Activated naive CD8-positive, alpha-beta T cell (primary cell): ENCODE results near the gene PPIB.
A peak's percentile ranks its signal among the peaks of the same experiment; 100 is the strongest.

ENCODE experiments used
- H3K27ac Mint-ChIP-seq: one replicate; pipeline ENCODE4 v1.8.0; 2021; ENCODE audit warnings: mixed read lengths
- H3K27me3 Mint-ChIP-seq: one replicate; pipeline ENCODE4 v1.8.0; 2021; ENCODE audit warnings: mixed read lengths
- H3K36me3 Mint-ChIP-seq: one replicate; pipeline ENCODE4 v1.8.0; 2021; ENCODE audit warnings: mixed read lengths
- H3K4me1 Mint-ChIP-seq: one replicate; pipeline ENCODE4 v1.8.0; 2021; ENCODE audit warnings: low read depth, mixed read lengths
- H3K4me3 Mint-ChIP-seq: one replicate; pipeline ENCODE4 v1.8.0; 2021; ENCODE audit warnings: mild to moderate bottlenecking, mixed read lengths
- H3K9me3 Mint-ChIP-seq: one replicate; pipeline ENCODE4 v1.8.0; 2021; ENCODE audit warnings: low read depth, mixed read lengths

Gene PPIB

GRCh38 chr15:64162869-64163658 is at the start of gene PPIB:
TSS of gene PPIB (minus strand) at chr15:64163022. CDS start at chr15:64162986, 36 bp downstream.
- H3K9me3 Mint-ChIP-seq = no peaks in the 10 kb centered on the region
- H3K4me3 Mint-ChIP-seq = peak within 1 kb of the TSS; percentile 91
- H3K4me1 Mint-ChIP-seq = peaks cover 46% of the 10 kb centered on the region
- peak within 1 kb of the TSS; percentile 92 for H3K27ac Mint-ChIP-seq
- H3K27me3 Mint-ChIP-seq = no peaks in the 10 kb centered on the region
- peaks cover 14% of the 10 kb centered on the region for H3K36me3 Mint-ChIP-seq

- no peaks in the 10 kb centered on the region for H3K27me3 Mint-ChIP-seq
- no peak overlapping the region for H3K4me3 Mint-ChIP-seq
- H3K27ac Mint-ChIP-seq = no peak overlapping the region
- H3K36me3 Mint-ChIP-seq = peaks cover 6% of the 10 kb centered on the region
- H3K9me3 Mint-ChIP-seq = no peaks in the 10 kb centered on the region
- peaks cover 3% of the 10 kb centered on the region for H3K4me1 Mint-ChIP-seq
Measured at GRCh38 chr15:64211696-64212095, 48.9 kb upstream of the PPIB start.

GRCh38 chr15:64210371-64210770 is 47.5 kb upstream of the PPIB start:
- Mint-ChIP-seq H3K27me3 (no peaks in the 10 kb centered on the region), H3K4me3 (no peak overlapping the region), H3K9me3 (no peaks in the 10 kb centered on the region), H3K36me3 (peaks cover 6% of the 10 kb centered on the region), H3K4me1 (peaks cover 3% of the 10 kb centered on the region), H3K27ac (no peak overlapping the region)

DNA sequence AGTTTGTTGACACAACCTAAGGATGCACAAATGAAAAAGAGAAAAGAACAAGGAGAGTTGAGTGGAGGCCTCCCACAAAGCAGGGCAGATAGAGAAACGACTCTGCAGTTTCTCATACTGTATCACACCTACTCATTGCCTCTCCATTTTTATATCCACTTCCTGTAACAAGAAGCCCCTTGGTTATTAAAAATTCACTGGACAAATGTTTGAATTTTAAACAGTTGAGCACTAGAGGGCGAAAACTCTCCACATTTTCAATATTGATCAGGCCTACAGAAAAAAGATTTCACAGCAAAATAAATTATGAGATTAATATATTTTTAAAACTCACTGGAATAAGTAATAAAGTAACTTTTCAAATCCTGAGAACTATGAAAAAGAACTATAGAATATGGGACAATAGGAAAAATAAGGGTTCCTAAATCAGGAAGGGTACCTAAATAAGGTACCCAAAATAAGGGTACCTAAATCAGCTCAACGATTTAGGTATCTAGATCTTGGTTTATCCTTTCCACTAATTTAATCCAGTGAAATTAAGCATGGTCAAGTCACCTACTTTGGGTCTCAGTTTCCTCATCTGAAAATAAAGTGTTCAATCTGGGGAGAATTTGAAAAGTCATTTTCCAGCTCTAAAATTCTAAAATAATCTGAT is 47.0 kb upstream of the PPIB start:
- Mint-ChIP-seq H3K36me3 (peaks cover 6% of the 10 kb centered on the region), H3K4me1 (peaks cover 3% of the 10 kb centered on the region), H3K27ac (no peak overlapping the region), H3K27me3 (no peaks in the 10 kb centered on the region), H3K9me3 (no peaks in the 10 kb centered on the region), H3K4me3 (no peak overlapping the region)

- Mint-ChIP-seq H3K36me3 (no peaks in the 10 kb centered on the region), H3K27me3 (no peaks in the 10 kb centered on the region), H3K9me3 (no peaks in the 10 kb centered on the region), H3K4me1 (peaks cover 3% of the 10 kb centered on the region), H3K27ac (no peak overlapping the region), H3K4me3 (no peak overlapping the region)
Measured at GRCh38 chr15:64205202-64205601, 42.4 kb upstream of the PPIB start.

DNA sequence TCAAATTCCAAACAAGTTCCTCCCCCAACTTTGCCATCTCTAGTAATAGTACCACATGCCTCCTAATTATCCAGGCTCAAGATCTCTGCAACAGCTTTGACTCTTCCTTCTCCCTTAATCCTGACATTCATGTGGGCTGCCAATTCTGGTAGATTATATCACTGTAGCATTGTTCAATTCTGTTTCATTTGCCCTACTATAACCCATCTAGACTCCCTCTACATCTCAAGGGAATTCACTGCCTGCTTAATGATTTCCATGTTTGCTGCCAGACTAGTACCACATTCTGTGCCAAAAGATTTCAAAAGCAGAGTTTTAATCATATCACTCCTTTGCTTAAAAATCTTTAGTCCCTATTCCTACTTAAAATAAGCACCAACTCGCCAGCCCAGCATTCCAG is 34.6 kb upstream of the PPIB start:
- Mint-ChIP-seq H3K9me3 (no peaks in the 10 kb centered on the region), H3K36me3 (peaks cover 8% of the 10 kb centered on the region), H3K27ac (no peak overlapping the region)

DNA sequence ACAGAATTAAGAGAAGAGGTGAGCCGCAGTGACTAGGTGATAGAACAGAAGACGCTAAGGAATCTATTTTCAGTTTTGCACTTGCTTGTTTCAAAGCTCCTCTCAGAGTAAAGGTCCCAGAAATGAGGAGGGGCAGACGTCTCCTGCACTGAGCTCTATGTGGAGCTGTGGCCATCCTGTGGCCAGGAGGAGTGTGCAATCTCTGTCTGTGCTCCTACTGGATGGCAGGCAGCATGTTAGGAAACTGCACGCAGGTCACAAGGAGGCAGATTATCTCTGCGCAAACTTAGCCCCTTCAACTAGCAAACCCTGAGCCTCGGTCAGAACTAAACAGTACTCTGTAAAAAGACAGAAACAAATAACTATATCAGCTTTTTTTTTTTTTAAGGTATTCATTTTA is 31.1 kb upstream of the PPIB start:
- Mint-ChIP-seq H3K4me3 (no peak overlapping the region), H3K36me3 (peaks cover 8% of the 10 kb centered on the region), H3K4me1 (no peaks in the 10 kb centered on the region), H3K27ac (no peak overlapping the region), H3K27me3 (no peaks in the 10 kb centered on the region), H3K9me3 (no peaks in the 10 kb centered on the region)

More for the DNA sequence above, 34.6 kb upstream of the PPIB start:
- H3K27me3 Mint-ChIP-seq = no peaks in the 10 kb centered on the region
- no peaks in the 10 kb centered on the region for H3K4me1 Mint-ChIP-seq
- no peak overlapping the region for H3K4me3 Mint-ChIP-seq

GRCh38 chr15:64191971-64192830 is 29.4 kb upstream of the PPIB start:
- Mint-ChIP-seq H3K27me3 (no peaks in the 10 kb centered on the region), H3K4me3 (no peak overlapping the region), H3K4me1 (peaks cover 2% of the 10 kb centered on the region), H3K9me3 (no peaks in the 10 kb centered on the region), H3K27ac (no peak overlapping the region), H3K36me3 (peaks cover 8% of the 10 kb centered on the region)

DNA sequence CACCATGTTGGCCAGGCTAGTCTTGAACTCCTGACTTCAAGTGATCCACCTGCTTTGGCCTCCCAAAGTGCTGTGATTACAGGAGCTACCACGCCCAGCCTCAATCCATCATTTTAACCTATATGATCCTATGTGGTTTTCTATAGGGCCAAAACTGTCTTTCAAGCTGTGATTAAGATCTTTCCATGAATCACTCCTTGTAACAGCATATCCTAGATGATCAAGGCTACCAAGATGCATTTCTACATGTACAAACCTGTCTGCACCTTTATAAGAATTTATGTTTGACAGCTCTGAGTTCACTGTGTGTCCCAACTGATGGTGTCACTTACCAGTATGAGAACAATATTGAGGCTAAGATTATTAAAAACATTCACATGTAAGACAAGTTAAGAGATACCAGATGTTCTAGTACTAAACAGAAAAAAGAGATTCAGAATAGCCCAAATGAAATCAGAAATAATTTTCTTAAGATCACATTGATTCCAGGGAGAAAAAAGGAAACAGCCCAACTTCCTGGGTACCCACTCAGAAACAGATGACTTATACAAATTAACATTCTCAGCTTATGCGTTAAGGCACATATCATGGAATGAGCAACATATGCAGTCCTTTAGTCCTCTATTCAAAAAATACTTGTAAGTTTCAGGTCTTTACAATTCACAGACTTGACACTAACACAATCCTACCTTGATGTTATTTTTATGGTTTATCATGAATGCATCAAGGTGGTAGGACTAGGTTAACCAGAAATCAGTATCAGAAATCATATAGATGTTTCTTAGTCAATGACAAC is 24.8 kb upstream of the PPIB start:
- no peak overlapping the region for H3K27ac Mint-ChIP-seq
- no peaks in the 10 kb centered on the region for H3K9me3 Mint-ChIP-seq
- peaks cover 8% of the 10 kb centered on the region for H3K36me3 Mint-ChIP-seq
- H3K27me3 Mint-ChIP-seq = no peaks in the 10 kb centered on the region
- no peak overlapping the region for H3K4me3 Mint-ChIP-seq
- peaks cover 2% of the 10 kb centered on the region for H3K4me1 Mint-ChIP-seq

GRCh38 chr15:64185146-64185911 is 22.5 kb upstream of the PPIB start:
- Mint-ChIP-seq H3K9me3 (no peaks in the 10 kb centered on the region), H3K4me3 (no peak overlapping the region), H3K27me3 (no peaks in the 10 kb centered on the region), H3K4me1 (peaks cover 2% of the 10 kb centered on the region), H3K27ac (no peak overlapping the region), H3K36me3 (peaks cover 11% of the 10 kb centered on the region)

DNA sequence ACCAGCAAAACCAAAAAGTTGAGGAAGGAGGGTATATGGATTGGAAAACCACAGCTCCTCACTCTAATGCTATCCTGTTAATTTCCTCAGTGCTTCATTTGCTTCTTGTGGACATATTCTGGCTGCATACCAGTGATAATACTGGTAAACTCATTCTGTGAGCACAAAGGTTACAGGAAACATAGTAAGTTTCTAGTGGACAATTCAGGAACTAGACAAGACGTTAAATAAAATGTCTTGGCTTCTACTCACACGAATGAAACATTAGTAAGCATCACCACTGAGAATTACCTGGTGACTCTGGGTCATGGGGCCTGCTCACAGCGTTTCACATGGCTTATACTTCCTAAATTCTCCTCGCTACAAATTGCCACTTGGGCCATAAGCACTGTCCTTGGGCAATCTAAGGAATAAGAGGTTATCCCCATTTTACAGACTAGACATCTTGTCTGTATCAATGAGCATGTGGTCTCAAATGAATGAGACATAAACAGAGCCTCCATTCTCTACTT is 20.1 kb upstream of the PPIB start:
- H3K4me1 Mint-ChIP-seq = no peaks in the 10 kb centered on the region

DNA sequence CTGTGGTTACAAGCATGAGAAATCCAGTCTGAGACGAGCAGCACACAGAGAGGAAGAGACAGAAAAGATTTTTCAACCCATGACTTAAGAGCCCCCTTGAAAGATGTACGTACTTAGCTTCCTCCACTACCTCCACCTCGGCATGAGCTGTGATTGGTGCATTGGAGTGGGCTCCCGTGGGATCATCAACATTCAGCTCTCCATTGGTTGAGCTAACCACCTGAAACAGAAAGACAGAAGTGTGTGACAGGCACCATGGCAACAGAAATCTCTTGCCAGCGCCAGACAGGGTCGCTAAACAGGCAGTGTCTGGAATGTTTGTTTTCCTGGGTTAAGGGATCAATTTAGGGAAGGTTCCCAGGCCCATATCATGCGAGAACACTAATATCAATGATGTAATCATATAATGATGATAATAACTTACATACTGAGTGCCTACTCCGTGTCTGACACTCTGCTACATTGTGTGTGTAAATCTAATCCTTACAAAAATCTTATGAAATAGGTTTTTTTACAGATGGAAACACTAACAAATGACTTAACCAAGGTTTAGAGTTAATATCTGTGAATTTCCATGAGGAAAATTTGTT is 17.5 kb upstream of the PPIB start:
- no peaks in the 10 kb centered on the region for H3K9me3 Mint-ChIP-seq
- no peak overlapping the region for H3K4me3 Mint-ChIP-seq
- no peaks in the 10 kb centered on the region for H3K27me3 Mint-ChIP-seq
- H3K27ac Mint-ChIP-seq = no peak overlapping the region
- H3K36me3 Mint-ChIP-seq = peaks cover 15% of the 10 kb centered on the region
- H3K4me1 Mint-ChIP-seq = no peaks in the 10 kb centered on the region

More for the DNA sequence above, 20.1 kb upstream of the PPIB start:
- Mint-ChIP-seq H3K27ac (no peak overlapping the region), H3K4me3 (no peak overlapping the region), H3K27me3 (no peaks in the 10 kb centered on the region), H3K9me3 (no peaks in the 10 kb centered on the region), H3K36me3 (peaks cover 10% of the 10 kb centered on the region)

GRCh38 chr15:64166102-64166890 is 3.5 kb upstream of the PPIB start:
- Mint-ChIP-seq H3K9me3 (no peaks in the 10 kb centered on the region), H3K4me3 (no peak overlapping the region), H3K27me3 (no peaks in the 10 kb centered on the region), H3K4me1 (peaks cover 26% of the 10 kb centered on the region), H3K36me3 (peaks cover 8% of the 10 kb centered on the region), H3K27ac (no peak overlapping the region)
